Mucosa of gallbladder (tissue), 1 donor: ENCODE data around the gene NFKB2. TPM values are rescaled to one million over a fixed set of nuclear protein-coding genes. Genes with fewer than 3 reads are reported as not detected.

Experiments used
- DNase-seq: peaks from one replicate; pipeline ENCODE4 v3.0.0-alpha.2; 2020; ENCODE audit warnings: low spot score
- total RNA-seq: library from RNA; stranded (reverse); gene quantifications from one replicate; pipeline ENCODE4 v1.2.1, GENCODE V29; 2021
- donor health status: DM: no; HTN: no; CAD: no.

Gene NFKB2
- total RNA-seq, 1 donor from 2014 or later, result 42.2 TPM

DNA sequence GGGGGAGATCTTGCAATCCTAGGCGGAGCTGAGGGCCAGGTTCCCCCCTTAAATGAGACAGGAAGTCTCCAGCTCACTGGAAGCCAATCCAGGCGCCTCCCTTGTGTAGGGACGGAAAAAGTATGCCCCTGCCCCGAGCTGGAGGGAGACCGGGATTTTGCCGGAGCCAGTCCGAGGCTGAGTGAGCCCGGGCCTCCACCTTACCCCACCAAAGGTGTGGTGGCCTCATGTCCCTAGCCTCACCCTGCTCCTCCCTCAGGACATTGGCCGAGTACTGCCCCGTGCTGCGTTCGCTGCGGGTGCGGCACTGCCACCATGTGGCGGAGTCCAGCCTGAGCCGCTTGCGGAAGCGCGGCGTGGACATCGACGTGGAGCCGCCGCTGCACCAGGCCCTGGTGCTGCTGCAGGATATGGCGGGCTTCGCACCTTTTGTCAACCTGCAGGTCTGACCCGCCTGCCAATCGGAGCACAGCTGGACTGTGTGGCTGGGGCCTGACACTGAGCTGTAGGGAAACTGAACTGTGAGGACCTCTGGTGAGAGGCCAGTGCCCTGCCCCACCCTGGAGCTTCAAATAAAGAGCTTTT, 27.1 kb downstream of the NFKB2 start:
- peak; percentile 82 for DNase-seq

- DNase-seq, result no peak
Measured at GRCh38 chr10:102423372-102423968, 28.0 kb downstream of the NFKB2 start.

DNA sequence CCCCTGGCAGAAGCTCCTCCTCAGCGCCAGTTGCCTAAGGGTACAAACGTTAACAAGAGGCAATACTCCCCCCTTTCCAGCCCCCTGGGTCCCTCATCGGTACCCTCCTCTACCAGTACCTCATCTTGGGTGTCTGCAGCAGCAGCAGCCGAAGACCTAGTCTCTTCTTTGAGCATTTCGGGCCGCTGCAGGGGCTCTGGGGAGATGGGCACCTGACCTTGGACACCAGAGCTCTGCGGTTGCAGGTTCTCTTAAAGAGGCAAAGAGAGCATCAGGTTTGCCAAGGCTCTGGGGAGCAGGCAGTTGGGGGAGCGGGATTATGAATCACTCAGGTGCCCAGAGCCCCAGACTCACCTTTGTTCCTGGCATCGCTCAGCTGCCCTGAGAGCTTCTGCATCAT, 28.6 kb downstream of the NFKB2 start:
- no peak for DNase-seq

DNA sequence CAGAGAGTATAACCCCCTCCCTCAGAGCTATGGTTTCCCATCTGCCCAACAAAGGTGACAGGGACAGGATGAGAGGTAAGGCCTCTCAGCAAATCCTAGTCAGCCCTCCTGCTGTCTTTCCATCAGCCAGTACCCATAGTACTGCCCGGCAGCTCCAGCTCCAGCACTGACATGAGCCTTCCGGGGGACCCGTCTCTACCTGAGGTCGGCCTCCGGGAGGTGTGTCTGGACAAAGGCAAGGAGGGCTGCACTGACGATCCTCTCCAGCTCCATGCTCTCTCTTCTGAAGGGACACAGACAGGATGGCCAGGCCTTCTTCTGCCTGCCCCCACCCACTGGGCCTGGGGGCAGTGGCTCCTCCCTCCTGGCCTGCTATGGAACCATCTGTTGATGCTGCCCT, 29.4 kb downstream of the NFKB2 start:
- DNase-seq, result no peak

DNA sequence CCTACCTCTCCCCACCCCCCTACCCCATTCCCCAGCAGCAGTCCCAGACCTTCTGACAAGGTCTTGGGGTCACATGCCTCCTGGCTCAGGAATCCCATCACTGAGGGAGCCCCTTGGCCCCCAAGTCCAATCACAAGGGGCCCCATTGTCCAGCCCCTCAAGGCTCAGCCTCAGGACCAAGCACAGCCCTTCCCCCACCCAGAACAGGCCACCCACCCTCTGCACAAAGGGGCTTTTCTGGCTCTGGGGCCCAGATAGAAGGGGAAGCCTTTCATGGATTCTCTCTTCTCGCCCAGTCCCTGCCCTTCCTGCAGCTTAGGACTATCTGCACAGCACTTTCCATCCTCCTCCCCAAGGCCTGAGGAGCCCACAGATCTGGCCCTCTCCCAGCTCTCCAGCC, 29.9 kb downstream of the NFKB2 start:
- DNase-seq, result no peak

DNA sequence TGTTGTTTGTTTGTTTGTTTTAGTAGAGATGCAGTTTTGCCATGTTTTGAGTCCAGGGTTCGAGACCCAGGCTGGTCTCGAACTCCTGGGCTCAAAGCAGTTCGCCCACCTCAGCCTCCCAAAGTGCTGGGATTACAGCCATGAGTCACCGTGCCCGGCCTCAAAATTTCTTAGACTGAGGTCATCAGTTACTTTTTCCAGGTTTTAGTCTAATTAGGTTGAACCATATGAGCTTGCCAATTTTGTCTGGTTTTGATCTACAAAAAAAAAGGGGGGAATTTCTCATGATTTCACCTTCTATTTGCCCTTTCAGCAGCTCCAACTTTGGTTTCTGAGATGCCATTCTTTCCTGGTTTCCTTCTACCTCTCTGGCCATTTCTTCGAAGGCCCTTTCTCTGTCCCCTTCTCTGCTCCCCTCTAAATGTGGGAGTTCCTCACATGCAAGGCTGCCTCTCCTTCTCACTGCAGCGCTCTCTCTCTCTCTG, 31.3 kb downstream of the NFKB2 start:
- no peak for DNase-seq

DNA sequence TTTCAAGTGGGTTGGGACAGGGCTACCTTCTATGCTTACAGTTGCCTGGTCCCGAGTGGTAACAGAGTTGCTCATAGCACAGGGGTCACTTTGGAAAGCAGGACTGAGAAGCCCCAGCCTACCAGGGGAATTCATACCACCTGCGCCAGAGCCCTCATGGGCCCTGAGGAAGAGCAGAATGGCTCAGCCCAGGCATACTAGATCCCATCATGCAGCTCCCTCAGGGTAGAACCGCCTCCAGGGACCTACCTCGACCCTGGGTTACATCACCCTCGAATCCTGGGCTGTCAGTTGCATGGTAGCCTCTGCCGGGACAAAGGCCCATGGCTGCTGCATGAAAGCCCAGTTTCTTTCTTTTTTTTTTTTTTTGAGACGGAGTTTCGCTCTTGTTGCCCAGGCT, 34.0 kb downstream of the NFKB2 start:
- no peak for DNase-seq

DNA sequence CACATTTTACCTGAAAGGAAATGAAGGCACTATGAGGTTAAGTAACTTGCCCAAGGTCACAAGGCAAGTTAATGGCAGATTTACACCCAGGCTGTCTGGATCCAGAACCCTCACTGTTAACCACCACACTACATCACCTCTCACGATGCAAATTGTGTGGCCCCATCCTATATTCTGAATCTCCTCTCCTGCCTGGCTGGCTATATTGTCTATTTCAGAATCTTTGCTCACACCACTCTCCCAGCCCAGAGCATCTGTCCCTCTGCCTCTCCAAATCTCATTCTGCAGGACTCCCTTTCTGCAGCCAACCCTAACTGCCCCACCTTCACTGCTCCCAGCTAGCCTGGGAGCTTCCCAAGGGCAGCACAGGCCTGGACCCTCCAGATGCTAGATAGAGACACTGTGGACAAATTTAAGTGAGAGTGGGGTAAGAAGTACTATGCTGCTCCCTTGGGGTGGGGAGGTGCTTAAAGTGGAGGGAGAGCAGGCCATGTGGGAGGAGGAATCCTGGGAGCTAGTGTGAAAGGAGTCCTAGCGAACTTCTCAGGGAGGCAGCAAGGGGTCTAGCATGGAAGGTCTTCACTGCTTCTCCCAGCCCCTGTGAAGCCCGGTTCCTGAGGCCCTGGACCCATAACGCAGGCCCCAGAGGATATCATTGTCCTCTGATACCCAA, 36.1 kb downstream of the NFKB2 start:
- DNase-seq, result no peak

DNA sequence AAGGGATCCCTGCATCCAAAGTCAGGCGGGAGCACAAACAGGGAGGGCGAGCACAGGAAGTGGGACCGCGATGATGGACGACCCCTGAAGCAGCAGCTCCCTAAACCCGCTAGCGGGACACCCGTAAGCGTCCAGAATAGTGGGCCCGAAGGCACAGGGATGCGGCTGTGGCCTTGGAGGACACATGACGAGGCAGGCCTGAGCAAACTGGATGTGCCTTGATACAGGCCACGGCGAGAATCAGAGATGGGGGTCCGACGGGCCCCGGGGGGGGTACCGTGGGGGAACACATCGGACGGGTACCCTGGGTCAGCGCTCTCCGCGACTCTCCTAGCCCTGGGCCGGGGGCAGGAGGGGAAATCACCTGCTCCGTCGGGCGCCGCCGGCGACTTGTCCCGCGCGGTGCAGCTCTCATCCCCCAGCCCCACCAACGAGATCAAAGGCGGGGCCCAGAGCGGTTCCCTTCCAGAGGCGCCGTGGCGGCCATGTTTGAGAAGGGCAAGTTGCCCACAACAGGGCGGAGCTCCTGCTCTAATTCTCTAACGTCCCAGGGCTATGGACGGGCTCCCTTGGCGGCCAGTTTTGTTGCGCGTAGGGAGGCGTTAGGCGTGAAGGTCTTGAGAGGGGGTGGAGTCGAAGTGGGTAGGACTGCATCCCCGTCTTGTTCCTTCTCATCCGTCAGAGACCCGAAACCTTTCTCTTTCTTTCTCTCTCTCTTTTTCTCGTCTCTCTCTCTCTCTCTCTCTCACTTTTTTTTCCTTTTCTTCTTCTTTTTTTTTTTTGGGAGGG, 36.9 kb downstream of the NFKB2 start, which contains the start of gene CUEDC2:
TSS of gene CUEDC2 (minus strand) at position 413 of the 789 bp plus-strand sequence. CDS start 7,386 bp downstream, outside the sequence.
- peak; percentile 96 for DNase-seq

- DNase-seq, result no peak
Measured at GRCh38 chr10:102433619-102434046, 38.1 kb downstream of the NFKB2 start.

DNA sequence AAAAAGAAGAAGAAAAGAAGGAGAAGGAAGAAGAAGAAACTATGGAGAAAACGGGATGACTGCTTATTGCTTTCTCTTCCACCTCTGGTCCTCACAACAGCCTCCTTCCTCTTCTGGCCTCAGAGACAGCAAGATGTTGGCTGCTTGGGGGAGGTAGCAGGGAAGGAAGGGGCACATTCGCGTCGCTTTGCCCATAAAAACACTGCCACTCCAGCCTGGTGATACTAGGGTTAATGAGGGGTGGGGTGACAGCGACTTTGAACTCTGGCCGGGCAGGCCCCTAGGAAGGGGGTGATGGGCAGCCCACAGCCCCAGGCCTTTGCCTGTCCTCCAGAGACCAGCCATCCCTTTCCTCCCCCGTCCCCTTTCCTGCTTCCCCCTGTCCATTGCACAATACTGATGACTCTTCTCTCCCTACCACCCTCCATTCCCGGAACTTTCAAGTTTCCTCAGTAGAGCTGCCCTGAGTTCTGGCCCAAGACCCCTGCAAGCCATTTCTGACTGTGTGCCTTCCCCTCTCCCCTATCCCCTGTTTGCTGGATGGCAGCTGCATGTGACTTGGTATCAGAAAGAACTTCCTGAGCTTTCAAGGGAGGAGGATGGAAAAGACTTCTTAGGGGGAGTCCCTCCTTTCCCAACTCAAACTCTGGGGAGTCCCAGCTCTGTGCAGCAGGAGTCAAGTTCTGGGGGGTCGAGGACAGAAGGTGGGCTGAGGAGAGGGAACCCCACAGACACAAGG, 39.1 kb downstream of the NFKB2 start:
- DNase-seq, result no peak

GRCh38 chr10:102435133-102435497, 39.6 kb downstream of the NFKB2 start:
- no peak for DNase-seq

DNA sequence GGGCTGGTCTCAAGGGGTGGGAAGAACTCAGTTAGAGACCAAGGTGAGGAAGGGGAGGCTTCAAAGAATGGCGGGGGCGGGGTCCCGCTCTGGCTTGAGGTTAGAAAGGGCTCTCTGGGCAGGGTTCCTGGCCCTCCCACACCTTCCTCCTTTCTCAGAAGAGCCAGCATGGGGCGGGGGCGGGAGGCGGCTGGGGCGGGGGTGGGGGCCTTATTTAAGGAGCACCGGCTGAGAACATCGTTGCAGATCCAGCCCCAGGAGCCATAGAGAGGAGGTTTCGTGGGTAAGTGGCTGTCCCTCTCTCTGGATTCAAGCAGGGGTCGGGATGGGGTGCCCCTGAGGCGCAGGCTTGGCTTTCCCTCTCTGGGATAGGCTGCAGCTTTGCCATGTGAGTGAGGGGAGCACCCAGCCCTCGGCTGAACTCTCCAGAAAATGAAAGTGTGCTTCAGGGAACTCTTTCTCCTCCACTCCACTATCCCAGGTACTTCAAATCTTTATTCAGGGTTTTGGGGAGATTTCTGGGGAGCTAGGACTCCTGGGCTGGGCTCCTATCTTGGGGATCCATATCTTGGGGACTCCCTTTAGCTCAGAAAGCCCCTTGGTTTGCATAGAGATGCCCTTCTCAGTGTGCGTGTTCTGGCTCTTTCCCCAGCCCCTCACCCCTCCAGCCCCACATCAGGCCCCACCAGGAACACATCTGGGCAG, 40.2 kb downstream of the NFKB2 start:
- DNase-seq, result no peak

DNA sequence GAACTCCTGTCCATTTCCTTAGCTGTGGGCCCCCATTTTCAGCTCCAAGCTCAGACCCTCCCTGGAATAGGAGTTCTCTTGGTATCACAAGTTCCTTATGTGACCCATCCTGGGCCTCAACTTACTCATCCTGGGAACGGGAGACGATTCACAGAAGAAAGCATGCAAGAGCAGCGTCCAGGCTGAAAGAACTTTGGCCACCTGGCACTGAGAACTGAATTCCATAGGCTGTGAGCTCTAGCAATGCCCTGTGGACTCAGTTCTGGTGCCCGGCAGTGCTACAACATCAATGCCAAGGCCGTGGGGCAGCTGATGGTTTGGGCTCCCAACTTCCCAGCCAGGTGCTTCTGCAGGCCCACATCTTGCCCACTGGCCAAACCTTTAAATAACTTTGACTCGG, 40.8 kb downstream of the NFKB2 start:
- DNase-seq, result no peak

DNA sequence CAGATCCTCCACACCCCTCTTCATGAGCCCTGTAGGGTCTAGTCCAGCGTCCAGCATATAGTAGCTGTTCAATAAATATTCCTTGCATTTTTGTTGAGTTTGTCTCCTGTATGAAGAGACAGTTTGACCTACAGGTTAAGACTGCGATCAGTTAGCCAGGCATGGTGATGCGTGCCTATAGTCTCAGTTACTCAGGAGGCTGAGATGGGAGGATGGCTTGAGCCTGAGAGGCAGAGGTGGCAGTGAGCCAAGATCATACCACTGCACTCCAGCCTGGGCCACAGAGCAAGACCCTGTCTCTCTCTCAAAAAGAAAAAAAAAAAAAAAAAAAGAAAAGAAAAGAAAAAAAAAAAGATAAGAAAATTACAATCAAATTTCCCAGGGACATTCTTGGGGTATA, 42.0 kb downstream of the NFKB2 start:
- no peak for DNase-seq

DNA sequence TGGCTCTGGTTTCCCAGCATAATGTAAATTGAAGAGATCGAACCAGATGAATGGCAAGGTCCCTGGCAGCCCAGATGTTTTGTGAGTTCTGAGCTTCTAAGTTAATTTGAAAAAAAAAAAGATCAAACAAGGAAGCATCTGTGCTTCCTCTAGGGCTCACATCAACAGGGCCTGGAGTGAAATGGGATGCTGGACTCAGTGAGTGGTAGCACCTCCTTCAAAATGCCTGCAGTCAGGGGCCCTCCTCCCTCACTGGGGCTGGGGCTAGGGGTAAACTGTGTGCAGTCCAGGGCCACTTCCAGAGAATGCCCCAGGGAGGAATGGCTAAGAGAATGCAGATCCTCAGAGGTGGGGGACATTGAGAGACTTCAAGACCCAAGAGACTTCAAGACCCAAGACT, 42.9 kb downstream of the NFKB2 start:
- no peak for DNase-seq

DNA sequence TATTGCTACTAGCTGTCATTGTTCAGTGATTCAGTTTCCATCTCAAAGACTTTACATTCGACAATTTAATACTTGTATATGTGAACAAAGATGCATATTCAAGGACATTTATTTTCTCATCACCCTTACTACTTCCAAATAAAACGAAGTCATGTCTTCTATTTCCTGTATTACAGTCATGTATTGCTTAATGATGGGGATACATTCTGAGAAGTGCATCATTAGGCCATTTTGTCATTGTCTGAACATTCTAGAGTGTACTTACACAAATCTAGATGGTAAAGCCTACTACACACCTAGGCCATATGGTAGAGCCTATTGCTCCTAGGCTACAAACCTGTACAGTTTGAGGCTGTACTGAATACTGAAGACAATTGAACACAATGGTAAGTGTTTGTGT, 49.3 kb downstream of the NFKB2 start:
- no peak for DNase-seq

GRCh38 chr10:102449321-102450123, 54.0 kb downstream of the NFKB2 start:
- peak; percentile 86 for DNase-seq

GRCh38 chr10:102450124-102450373, 54.5 kb downstream of the NFKB2 start:
- DNase-seq, result no peak

GRCh38 chr10:102450374-102451104, 55.0 kb downstream of the NFKB2 start:
- peak; percentile 87 for DNase-seq
